WTC11 (cell line): ENCODE results near the gene GJB5.

Source experiments
- ATF1 ChIP-seq: sonication (generic); formaldehyde crosslinking; IDR thresholded peaks from 2 replicates; pipeline ENCODE4 v1.8.1; 2023; ENCODE audit warnings: mild to moderate bottlenecking, moderate library complexity, missing genetic modification reagents
- CREM ChIP-seq: sonication (generic); formaldehyde crosslinking; IDR thresholded peaks from 2 replicates; pipeline ENCODE4 v1.8.1; 2022; ENCODE audit warnings: mild to moderate bottlenecking, missing genetic modification reagents, moderate library complexity
- GABPB1 ChIP-seq: sonication (generic); formaldehyde crosslinking; IDR thresholded peaks from 2 replicates; pipeline ENCODE4 v1.8.1; 2023; ENCODE audit warnings: mild to moderate bottlenecking, missing genetic modification reagents
- JUN ChIP-seq: sonication (generic); formaldehyde crosslinking; IDR thresholded peaks from 2 replicates; pipeline ENCODE4 v1.8.0; 2023; ENCODE audit warnings: mild to moderate bottlenecking, missing genetic modification reagents
- MAX ChIP-seq: sonication (generic); formaldehyde crosslinking; IDR thresholded peaks from 2 replicates; pipeline ENCODE4 v1.8.0; 2022; ENCODE audit warnings: mild to moderate bottlenecking, missing genetic modification reagents
- SP1 ChIP-seq: sonication (generic); formaldehyde crosslinking; conservative IDR thresholded peaks from 2 replicates; pipeline ENCODE4 v1.8.1; 2022; ENCODE audit warnings: missing genetic modification reagents
- TCF7 ChIP-seq: sonication (generic); formaldehyde crosslinking; IDR thresholded peaks from 2 replicates; pipeline ENCODE4 v1.8.0; 2022; ENCODE audit warnings: mild to moderate bottlenecking, low read depth, missing genetic modification reagents, moderate library complexity
- TEAD1 ChIP-seq: sonication (generic); formaldehyde crosslinking; IDR thresholded peaks from 2 replicates; pipeline ENCODE4 v1.8.0; 2022; ENCODE audit warnings: mild to moderate bottlenecking, missing genetic modification reagents
- ZNF138 ChIP-seq: sonication (generic); formaldehyde crosslinking; conservative IDR thresholded peaks from 2 replicates; pipeline ENCODE4 v1.8.1; 2022; ENCODE audit warnings: mild to moderate bottlenecking, moderate library complexity, missing genetic modification reagents
- TF ChIP-seq, protein P1 (sequence below): fragments of 200-600 bp; IDR thresholded peaks from 2 replicates; pipeline ENCODE4 v1.8.0; 2022; ENCODE audit warnings: antibody characterized with exemption
- TF ChIP-seq, protein P2 (sequence below): sonication (generic); formaldehyde crosslinking; conservative IDR thresholded peaks from 2 replicates; pipeline ENCODE4 v1.8.1; 2022; ENCODE audit warnings: mild to moderate bottlenecking, missing genetic modification reagents
- TF ChIP-seq, protein P3 (sequence below): sonication (generic); formaldehyde crosslinking; IDR thresholded peaks from 2 replicates; pipeline ENCODE4 v1.8.1; 2022; ENCODE audit warnings: missing genetic modification reagents, borderline replicate concordance

GRCh38 chr1:34715139-34715538 lies 39.7 kb upstream of the GJB5 start:
- TF ChIP-seq GABPB1 (CRISPR knock-in tag): no peak
- TF ChIP-seq MAX (CRISPR knock-in tag): no peak
- TF ChIP-seq, protein P1, sequence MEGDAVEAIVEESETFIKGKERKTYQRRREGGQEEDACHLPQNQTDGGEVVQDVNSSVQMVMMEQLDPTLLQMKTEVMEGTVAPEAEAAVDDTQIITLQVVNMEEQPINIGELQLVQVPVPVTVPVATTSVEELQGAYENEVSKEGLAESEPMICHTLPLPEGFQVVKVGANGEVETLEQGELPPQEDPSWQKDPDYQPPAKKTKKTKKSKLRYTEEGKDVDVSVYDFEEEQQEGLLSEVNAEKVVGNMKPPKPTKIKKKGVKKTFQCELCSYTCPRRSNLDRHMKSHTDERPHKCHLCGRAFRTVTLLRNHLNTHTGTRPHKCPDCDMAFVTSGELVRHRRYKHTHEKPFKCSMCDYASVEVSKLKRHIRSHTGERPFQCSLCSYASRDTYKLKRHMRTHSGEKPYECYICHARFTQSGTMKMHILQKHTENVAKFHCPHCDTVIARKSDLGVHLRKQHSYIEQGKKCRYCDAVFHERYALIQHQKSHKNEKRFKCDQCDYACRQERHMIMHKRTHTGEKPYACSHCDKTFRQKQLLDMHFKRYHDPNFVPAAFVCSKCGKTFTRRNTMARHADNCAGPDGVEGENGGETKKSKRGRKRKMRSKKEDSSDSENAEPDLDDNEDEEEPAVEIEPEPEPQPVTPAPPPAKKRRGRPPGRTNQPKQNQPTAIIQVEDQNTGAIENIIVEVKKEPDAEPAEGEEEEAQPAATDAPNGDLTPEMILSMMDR: no peak
- TF ChIP-seq CREM (CRISPR knock-in tag): no peak
- TF ChIP-seq JUN (CRISPR knock-in tag): no peak
- no peak for TF ChIP-seq TEAD1 (CRISPR knock-in tag)
- no peak for TF ChIP-seq ZNF138
- TF ChIP-seq ATF1 (CRISPR knock-in tag): no peak
- TF ChIP-seq, protein P2, sequence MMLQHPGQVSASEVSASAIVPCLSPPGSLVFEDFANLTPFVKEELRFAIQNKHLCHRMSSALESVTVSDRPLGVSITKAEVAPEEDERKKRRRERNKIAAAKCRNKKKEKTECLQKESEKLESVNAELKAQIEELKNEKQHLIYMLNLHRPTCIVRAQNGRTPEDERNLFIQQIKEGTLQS (CRISPR knock-in tag): no peak
- TF ChIP-seq, protein P3, sequence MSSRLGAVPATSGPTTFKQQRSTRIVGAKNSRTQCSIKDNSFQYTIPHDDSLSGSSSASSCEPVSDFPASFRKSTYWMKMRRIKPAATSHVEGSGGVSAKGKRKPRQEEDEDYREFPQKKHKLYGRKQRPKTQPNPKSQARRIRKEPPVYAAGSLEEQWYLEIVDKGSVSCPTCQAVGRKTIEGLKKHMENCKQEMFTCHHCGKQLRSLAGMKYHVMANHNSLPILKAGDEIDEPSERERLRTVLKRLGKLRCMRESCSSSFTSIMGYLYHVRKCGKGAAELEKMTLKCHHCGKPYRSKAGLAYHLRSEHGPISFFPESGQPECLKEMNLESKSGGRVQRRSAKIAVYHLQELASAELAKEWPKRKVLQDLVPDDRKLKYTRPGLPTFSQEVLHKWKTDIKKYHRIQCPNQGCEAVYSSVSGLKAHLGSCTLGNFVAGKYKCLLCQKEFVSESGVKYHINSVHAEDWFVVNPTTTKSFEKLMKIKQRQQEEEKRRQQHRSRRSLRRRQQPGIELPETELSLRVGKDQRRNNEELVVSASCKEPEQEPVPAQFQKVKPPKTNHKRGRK (CRISPR knock-in tag): no peak
- no peak for TF ChIP-seq SP1 (CRISPR knock-in tag)
- no peak for TF ChIP-seq TCF7
